ENCODE results near the gene NEIL1.
"Not testable (repeated sequence)": the region's sequence is repeated elsewhere in the genome, so short reads cannot be mapped to it uniquely, and the experiment has no call there.

NEIL1 gene

GRCh38 chr15:75346796-75347221 is at the start of gene NEIL1:
Gene NEIL1 (plus strand): TSS chr15:75347039. CDS start chr15:75348906, 1,867 bp downstream.
- DNase-seq (ENCODE audit: low read depth, low spot score) = no peak

GRCh38 chr15:75298541-75299310 is 48.1 kb upstream of the NEIL1 start:
- DNase-seq (ENCODE audit: low read depth, low spot score) = not testable (repeated sequence)

GRCh38 chr15:75299311-75299688 is 47.5 kb upstream of the NEIL1 start:
- not testable (repeated sequence) for DNase-seq (ENCODE audit: low read depth, low spot score)

GRCh38 chr15:75300026-75300425 is 46.8 kb upstream of the NEIL1 start:
- DNase-seq (ENCODE audit: low read depth, low spot score) = not testable (repeated sequence)

- no peak for DNase-seq (ENCODE audit: low read depth, low spot score)
Measured at GRCh38 chr15:75302318-75302717, 44.5 kb upstream of the NEIL1 start.

- not testable (repeated sequence) for DNase-seq (ENCODE audit: low read depth, low spot score)
Measured at GRCh38 chr15:75302753-75303152, 44.1 kb upstream of the NEIL1 start.

GRCh38 chr15:75306188-75306587 is 40.7 kb upstream of the NEIL1 start:
- no peak for DNase-seq (ENCODE audit: low read depth, low spot score)

GRCh38 chr15:75307778-75308390 is 39.0 kb upstream of the NEIL1 start:
- no peak for DNase-seq (ENCODE audit: low read depth, low spot score)

GRCh38 chr15:75309711-75310110 is 37.1 kb upstream of the NEIL1 start:
- no peak for DNase-seq (ENCODE audit: low read depth, low spot score)

GRCh38 chr15:75312548-75312947 is 34.3 kb upstream of the NEIL1 start:
- not testable (repeated sequence) for DNase-seq (ENCODE audit: low read depth, low spot score)

GRCh38 chr15:75313116-75313845 is 33.6 kb upstream of the NEIL1 start:
- no peak for DNase-seq (ENCODE audit: low read depth, low spot score)

- no peak for DNase-seq (ENCODE audit: low read depth, low spot score)
Measured at GRCh38 chr15:75314552-75315290, 32.1 kb upstream of the NEIL1 start.

GRCh38 chr15:75319231-75319897 is 27.5 kb upstream of the NEIL1 start:
- DNase-seq (ENCODE audit: low read depth, low spot score) = not testable (repeated sequence)

- DNase-seq (ENCODE audit: low read depth, low spot score) = no peak
Measured at GRCh38 chr15:75321711-75322110, 25.1 kb upstream of the NEIL1 start.

GRCh38 chr15:75325922-75326321 is 20.9 kb upstream of the NEIL1 start:
- no peak for DNase-seq (ENCODE audit: low read depth, low spot score)

- no peak for DNase-seq (ENCODE audit: low read depth, low spot score)
Measured at GRCh38 chr15:75327005-75327404, 19.8 kb upstream of the NEIL1 start.

GRCh38 chr15:75327491-75327890 is 19.3 kb upstream of the NEIL1 start:
- DNase-seq (ENCODE audit: low read depth, low spot score) = no peak

- no peak for DNase-seq (ENCODE audit: low read depth, low spot score)
Measured at GRCh38 chr15:75328493-75329314, 18.1 kb upstream of the NEIL1 start.

- no peak for DNase-seq (ENCODE audit: low read depth, low spot score)
Measured at GRCh38 chr15:75329571-75329970, 17.3 kb upstream of the NEIL1 start.

GRCh38 chr15:75332093-75332492 is 14.7 kb upstream of the NEIL1 start:
- not testable (repeated sequence) for DNase-seq (ENCODE audit: low read depth, low spot score)
